HL-60 (cell line): ENCODE results near the gene TK2.

Experiments used
- GABPA ChIP-seq: IDR thresholded peaks from 2 replicates; pipeline ENCODE4 v1.6.1; 2012; ENCODE audit warnings: low read depth
- POLR2AphosphoS5 ChIP-seq: IDR thresholded peaks from 2 replicates; pipeline ENCODE4 v1.6.1; 2012; ENCODE audit warnings: low read depth
- TF ChIP-seq, protein P1 (sequence below): IDR thresholded peaks from one replicate; pipeline ENCODE4 v1.5.1; 2011; ENCODE audit warnings: low read length, control low read depth, inconsistent platforms; ENCODE audit not compliant: insufficient read depth

DNA sequence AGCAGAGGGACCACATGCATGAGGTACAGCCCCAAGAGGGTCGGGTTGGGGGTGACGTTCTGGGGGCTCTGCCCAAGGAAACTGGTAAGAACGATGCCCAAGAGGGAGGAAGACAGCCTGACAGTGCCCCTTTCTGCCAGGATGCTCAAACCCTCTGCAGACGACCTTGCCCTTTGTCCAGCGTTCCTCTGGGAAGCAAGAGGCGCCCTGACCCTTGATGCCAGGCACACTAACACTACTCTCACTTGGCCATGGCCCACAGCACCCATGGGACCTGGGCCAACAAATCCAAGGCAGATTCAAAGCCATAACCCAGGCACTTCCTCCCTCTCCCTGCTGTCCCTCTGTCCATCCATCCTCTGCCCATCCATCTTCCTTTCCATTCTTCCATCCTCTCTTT, 20.4 kb downstream of the TK2 start:
- TF ChIP-seq, protein P1, sequence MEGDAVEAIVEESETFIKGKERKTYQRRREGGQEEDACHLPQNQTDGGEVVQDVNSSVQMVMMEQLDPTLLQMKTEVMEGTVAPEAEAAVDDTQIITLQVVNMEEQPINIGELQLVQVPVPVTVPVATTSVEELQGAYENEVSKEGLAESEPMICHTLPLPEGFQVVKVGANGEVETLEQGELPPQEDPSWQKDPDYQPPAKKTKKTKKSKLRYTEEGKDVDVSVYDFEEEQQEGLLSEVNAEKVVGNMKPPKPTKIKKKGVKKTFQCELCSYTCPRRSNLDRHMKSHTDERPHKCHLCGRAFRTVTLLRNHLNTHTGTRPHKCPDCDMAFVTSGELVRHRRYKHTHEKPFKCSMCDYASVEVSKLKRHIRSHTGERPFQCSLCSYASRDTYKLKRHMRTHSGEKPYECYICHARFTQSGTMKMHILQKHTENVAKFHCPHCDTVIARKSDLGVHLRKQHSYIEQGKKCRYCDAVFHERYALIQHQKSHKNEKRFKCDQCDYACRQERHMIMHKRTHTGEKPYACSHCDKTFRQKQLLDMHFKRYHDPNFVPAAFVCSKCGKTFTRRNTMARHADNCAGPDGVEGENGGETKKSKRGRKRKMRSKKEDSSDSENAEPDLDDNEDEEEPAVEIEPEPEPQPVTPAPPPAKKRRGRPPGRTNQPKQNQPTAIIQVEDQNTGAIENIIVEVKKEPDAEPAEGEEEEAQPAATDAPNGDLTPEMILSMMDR, result no peak
- no peak for TF ChIP-seq POLR2AphosphoS5
- no peak for TF ChIP-seq GABPA
